ENCODE measurements around the gene HCFC1. TPM values are rescaled to one million over a fixed set of nuclear protein-coding genes. Genes with fewer than 3 reads are reported as not detected.

Gene HCFC1
- total RNA-seq, 1 donor from 2014 or later, result 59.7 TPM

DNA sequence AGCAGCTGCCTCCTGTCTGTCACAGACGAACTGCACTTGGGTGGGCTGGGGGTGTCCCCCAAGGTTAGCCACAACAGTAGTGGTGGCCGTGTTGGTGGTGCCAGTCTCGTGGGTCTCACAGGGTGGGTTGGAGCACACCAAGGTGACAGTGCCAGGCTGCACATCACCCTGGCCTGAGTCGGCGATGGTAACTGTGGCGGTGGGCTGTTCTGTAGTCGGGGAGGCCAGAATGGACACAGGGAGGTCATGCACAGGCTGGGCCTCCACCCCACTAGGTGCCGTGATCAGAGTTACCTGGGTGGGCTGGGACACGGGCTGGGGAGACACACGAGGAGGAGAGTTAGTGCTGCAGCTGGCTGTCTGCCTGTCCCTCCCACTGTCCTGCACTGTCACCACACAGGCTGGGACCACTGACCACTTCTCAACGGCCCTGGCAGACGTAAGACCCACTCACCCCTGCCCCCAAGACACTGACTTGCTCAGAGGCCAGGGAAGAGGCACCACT lies 16.3 kb downstream of the HCFC1 start:
- DNase-seq (ENCODE audit: low read depth), result no peak
- TF ChIP-seq, protein P1, sequence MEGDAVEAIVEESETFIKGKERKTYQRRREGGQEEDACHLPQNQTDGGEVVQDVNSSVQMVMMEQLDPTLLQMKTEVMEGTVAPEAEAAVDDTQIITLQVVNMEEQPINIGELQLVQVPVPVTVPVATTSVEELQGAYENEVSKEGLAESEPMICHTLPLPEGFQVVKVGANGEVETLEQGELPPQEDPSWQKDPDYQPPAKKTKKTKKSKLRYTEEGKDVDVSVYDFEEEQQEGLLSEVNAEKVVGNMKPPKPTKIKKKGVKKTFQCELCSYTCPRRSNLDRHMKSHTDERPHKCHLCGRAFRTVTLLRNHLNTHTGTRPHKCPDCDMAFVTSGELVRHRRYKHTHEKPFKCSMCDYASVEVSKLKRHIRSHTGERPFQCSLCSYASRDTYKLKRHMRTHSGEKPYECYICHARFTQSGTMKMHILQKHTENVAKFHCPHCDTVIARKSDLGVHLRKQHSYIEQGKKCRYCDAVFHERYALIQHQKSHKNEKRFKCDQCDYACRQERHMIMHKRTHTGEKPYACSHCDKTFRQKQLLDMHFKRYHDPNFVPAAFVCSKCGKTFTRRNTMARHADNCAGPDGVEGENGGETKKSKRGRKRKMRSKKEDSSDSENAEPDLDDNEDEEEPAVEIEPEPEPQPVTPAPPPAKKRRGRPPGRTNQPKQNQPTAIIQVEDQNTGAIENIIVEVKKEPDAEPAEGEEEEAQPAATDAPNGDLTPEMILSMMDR (conservative IDR thresholded peaks at IDR 0.05; ENCODE audit: low read depth, low read length), result no peak

DNA sequence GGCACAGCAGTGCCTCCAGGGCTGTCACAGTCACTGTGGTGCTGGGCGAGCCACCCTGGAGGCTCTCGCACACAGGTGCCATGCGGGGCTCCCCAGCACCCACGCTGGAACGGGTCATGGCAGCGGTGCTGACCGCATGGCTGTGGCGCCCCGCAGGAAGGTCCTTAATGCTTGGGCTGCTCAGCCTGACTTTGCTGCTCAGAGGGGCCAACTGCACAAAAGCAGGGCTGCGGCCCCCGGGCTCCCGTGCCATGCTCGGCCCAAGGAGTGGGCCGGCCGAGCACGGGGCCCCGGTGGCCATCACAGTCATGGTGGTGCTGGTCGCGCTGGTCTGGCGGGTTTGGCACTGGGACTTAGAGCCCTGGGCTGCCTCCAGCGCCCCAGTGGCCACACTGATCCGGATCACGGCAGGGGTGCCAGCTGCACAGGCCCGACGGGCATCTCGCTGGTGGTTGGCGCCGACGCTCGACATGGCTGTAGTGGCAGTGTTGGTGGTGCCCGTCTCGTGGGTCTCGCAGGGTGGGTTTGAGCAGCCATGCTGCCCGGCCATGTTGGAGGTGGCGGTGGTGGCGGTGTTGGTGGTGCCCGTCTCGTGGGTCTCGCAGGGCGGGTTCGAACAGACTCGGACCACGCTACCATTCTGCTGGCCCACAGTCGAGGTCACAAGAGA lies 16.9 kb downstream of the HCFC1 start:
- TF ChIP-seq, protein P1 (conservative IDR thresholded peaks at IDR 0.05; ENCODE audit: low read depth, low read length), result no peak
- DNase-seq (ENCODE audit: low read depth), result no peak
- no peak overlapping the region for H3K4me3 ChIP-seq (ENCODE audit: low read depth, low read length)

More for the DNA sequence above, 16.3 kb downstream of the HCFC1 start:
- H3K4me3 ChIP-seq (ENCODE audit: low read depth, low read length), result no peak overlapping the region

DNA sequence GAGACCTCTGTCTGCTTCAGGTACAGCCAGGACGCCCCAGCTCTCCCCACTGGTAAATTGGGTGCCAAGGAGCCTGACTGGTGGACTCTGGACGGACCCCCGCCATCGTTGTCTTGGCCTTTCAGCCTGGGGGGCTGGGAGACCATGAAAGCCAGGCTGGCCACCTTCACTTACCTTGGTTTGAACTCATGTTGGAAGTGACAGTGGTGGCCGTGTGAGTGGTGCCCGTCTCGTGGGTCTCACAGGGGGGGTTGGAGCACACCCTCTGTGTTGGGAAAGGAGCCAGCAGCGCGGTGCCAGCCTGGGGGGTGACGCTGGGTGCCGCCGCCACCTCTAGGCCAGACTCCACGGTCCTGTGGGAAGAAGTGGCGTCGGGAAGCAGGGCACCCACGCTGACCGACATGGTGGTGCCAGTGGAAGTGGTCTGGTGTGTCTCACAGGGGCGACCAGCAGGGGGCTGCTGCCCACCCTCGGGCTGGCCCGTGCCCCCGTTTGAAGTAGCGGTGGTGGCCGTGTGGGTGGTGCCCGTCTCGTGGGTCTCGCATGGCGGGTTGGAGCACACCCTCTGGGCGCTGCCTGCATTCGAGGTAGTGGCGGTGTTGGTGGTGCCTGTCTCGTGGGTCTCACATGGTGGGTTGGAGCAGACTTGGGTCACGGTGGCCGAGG lies 17.6 kb downstream of the HCFC1 start:
- no peak overlapping the region for H3K4me3 ChIP-seq (ENCODE audit: low read depth, low read length)
- DNase-seq (ENCODE audit: low read depth), result no peak
- TF ChIP-seq, protein P1 (conservative IDR thresholded peaks at IDR 0.05; ENCODE audit: low read depth, low read length), result no peak

DNA sequence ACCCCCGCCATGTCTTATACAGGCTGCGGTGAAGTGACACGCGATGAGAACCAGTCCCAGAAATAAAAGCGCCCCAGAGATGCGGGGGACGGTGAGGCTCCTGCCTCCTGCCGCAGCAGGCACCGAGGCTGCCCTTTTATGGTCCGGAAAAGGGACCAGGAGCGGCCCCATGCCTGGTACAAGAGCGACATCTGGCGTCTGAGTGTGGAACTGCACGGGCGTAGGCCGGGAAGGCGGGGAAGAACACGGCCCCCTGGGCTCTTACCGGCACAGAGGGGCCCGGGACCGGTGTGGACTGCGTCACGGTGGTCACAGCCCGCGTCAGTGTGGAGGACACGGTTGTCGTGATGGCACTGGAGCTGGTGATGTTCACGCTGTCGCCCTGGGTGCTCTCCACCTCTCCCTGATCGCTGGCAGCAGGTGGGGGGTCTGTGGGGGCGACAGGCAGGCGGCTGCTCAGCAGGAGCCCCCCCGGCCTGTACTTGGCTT lies 18.2 kb downstream of the HCFC1 start:
- DNase-seq (ENCODE audit: low read depth), result no peak
- TF ChIP-seq, protein P1 (conservative IDR thresholded peaks at IDR 0.05; ENCODE audit: low read depth, low read length), result peak; percentile 73
- no peak overlapping the region for H3K4me3 ChIP-seq (ENCODE audit: low read depth, low read length)

DNA sequence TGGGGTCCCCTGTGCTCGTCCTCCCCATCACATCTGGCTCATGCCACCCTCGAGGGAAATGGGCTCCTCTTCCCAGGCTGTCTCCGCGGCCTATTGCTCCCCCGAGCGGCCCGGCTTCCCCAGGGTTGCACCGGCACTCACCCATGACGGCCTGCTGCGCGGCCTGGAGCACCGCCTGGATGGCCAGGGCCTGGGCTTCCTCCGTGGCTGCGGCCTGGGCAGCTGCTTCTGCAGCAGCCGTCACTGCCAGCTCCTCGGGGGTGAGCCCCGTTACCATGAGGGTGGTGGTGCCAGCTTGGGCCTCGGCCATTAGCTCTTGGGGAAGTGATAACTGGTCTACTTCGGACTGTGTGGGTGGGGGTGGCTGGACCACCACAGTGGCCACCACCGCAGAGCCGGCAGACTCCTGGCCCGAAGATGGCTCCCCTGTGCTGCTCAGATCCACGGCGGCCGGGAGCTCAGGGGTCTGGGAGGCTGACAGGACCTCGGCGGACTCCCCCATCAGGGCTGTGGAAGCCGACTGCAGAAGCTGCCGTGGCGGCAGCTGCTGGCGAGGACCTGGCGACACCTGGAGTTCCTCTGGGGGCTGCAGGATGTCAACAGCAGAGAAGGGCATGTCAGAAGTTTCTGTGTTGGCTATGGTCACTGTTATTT lies 19.1 kb downstream of the HCFC1 start:
- H3K4me3 ChIP-seq (ENCODE audit: low read depth, low read length), result no peak overlapping the region
- TF ChIP-seq, protein P1 (conservative IDR thresholded peaks at IDR 0.05; ENCODE audit: low read depth, low read length), result no peak
- DNase-seq (ENCODE audit: low read depth), result no peak

DNA sequence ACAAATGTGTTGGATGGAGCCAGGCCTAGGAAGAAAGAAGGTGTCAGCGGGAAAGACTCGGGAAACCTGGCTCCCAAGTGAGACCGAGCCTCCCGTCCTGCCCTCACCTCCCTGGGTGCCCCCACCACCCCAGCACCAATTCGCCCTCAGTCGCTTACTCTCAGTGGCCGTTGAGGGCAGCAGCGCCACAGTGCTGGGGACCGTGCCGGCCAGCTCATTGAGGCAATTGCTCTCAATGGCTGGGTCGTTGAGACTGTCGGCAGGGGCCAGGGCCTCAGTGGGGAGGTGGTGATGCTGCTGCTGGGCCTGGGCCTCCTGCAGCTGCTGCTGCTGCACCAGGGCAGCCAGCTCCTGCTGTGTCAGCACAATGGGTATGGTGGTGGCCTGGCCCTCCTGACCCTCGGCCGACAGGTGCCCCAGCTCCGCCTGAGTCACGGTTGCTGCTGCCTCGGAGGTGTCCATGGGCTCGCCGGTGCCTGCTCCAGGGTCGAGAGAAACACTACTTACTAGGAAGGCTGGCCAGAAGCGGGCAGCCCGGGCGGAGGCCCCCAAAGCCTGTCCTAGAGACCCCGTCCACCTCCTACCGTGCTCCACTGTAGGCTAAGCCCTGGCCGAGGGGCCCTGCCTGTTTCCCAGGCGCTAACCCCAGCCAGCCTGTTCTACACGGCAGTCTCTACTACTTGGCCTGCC lies 19.8 kb downstream of the HCFC1 start:
- DNase-seq (ENCODE audit: low read depth), result no peak
- H3K4me3 ChIP-seq (ENCODE audit: low read depth, low read length), result no peak overlapping the region
- TF ChIP-seq, protein P1 (conservative IDR thresholded peaks at IDR 0.05; ENCODE audit: low read depth, low read length), result no peak
